GM18951 (cell line): Measurements from ENCODE around the gene GINS3.
"Not testable (repeated sequence)": the region's sequence is repeated elsewhere in the genome, so short reads cannot be mapped to it uniquely, and the experiment has no call there.

ENCODE experiments used
- POLR2A ChIP-seq: IDR thresholded peaks from 4 replicates; pipeline ENCODE4 v1.6.1; 2011; ENCODE audit warnings: mild to moderate bottlenecking; ENCODE audit not compliant: insufficient read length, insufficient read depth; ENCODE audit errors: extremely low read depth
- in situ Hi-C: fragments of 300-500 bp; cut with MboI; formaldehyde crosslinking; loops from one replicate; pipeline ENCODE4 v1.12.0; 2022; ENCODE audit warnings: low sequenced_read_pairs, mixed read lengths, inconsistent platforms; ENCODE audit not compliant: unreplicated experiment

The GINS3 gene

DNA sequence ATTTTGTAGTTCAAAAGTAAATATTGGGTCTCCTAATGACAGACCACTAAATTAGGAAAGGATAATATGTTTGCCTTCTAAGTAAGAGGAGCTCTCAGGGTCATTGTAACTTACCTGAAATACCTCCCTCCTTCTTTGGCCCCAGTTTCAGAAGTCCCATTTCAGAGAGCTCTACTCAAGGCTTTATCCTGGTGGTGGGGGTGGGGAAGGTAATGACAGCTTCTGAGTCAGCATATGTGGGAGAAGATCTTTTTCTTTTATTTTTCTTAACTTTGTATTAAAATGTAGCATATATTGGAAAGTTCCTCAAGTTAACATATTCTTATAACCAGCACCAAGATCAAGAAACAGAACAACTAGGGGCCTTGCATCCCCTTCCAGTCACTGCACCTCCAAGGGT lies 16.9 kb upstream of the GINS3 start:
- in situ Hi-C loops, result no loop called here
- no peak for TF ChIP-seq POLR2A

DNA sequence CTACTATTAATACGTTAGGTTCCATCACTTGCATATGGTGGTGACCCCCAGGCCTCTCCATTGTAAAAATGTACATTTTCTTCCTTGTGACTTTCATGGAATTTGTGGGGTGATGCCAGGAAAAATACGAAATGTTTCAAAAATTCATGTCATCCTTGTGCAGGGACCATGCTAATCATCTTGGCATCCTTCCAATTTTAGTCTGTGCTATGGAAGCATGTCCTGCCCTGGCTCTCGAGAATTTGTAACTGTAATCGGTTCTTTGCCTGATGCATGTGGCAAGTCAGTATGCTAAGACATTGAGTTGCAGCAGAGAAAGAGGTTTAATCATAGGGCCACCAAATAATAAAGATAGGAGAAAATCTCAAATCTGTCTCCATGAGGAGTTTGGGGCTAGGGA lies 14.3 kb upstream of the GINS3 start:
- in situ Hi-C loops, result no loop called here
- no peak for TF ChIP-seq POLR2A

DNA sequence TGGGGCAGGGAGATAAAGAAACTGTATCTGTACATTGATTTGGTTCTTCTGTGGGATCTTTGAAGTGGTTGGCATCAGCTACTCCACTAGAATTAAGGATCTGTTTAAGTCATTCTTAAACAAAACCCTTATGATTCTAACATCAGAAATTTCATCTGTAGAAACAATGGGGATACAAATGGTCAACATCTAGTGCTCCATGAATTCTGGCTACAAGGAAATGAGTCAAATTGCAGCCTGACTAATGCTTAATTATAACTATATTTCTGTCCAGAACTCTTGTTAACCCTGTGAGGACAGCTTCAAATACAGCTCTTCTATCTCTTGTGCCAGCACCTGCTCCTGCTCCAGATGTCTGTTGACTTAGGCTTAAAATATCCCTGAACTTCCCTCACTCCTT lies 13.9 kb upstream of the GINS3 start:
- in situ Hi-C loops, result no loop called here
- TF ChIP-seq POLR2A, result no peak

DNA sequence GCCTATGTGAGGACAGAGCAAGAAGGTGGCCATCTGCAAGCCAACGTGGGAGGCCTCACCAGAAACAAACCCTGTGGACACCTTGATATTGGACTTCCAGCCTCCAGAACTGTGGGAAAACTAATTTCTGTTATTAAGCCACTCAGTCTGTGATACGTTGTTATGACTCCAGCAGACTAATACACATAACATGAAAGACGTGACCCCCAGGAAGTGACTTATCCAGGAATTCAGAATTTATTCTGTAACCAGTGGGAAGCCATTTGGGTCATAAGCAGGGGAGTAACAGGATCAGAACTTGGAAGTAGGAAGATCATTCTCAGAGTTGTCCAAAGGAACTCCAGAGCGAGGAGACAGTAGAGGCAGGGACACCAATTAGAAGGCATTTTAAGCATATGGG lies 12.5 kb upstream of the GINS3 start:
- in situ Hi-C loops, result no loop called here
- no peak for TF ChIP-seq POLR2A

DNA sequence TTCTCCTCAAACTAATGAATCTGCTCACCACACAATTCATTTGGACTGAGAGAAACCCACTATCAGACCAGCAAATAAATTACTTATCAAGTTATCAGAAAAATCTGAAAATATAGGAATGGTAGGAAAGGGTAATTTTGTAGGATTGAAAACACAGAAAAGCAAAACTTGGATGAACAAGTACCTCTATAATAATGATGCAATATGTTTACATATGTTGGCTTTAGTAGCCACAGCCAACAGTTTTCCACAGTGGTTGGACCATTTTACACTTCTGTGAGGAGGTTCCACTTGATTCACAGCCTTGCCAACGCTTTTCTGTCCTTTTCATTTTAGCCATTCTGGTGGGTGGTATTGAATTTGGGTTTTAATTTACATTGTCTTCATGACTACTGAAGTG lies 10.6 kb upstream of the GINS3 start:
- in situ Hi-C loops, result no loop called here
- TF ChIP-seq POLR2A, result no peak

DNA sequence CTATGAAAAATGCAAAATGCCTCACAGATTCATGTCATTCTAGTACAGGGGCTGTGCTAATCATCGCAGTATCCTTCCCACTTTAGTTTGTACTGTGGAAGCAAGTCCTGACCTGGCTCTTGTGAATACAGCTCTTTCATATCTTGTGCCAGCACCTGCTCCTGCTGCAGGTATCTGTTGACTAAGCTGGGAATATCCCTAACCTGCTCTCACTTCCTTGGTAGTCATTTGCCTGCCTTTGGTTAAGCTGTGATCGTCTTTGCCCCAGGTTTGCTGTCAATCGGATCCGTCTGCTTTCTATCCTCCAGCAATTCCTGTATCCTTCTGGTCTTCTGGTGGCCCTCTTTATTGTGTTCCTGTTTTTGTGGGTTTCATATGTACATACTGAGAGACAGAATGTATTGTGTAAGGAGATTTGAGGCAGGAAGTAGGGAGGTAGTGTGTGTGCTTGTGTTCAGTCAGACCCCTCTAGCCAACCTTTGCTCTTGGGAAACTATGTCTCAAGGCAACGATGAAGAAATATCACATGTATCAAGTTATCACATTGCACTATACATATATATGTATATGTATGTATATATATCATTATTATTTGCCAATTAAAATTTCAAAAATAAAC lies 7.7 kb upstream of the GINS3 start:
- in situ Hi-C loops, result no loop called here
- no peak for TF ChIP-seq POLR2A

DNA sequence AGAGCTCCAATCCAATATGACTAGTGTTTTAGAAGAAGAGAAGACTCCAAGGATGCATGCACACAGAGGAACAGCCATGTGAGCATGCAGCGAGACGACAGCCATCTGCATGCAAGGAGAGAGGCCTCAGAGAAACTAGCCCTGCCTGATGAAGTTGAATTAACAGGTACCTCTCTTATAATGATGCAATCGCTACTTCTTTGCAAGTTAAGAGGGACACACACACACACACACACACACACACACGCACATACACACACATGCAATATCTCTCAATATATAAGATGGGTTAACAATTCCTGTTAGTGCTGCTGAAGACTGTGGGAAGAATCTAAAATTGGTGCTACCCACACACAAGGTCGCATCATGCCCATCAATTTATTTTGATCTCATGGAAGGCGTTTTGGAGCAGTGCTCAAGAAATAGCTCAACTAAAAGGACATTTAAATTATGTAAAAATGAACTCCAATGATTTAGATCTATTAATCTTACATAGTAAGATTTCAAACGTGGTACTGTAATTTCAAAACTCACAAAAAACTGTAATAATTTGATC lies 7.0 kb upstream of the GINS3 start:
- in situ Hi-C loops, result no loop called here
- no peak for TF ChIP-seq POLR2A

DNA sequence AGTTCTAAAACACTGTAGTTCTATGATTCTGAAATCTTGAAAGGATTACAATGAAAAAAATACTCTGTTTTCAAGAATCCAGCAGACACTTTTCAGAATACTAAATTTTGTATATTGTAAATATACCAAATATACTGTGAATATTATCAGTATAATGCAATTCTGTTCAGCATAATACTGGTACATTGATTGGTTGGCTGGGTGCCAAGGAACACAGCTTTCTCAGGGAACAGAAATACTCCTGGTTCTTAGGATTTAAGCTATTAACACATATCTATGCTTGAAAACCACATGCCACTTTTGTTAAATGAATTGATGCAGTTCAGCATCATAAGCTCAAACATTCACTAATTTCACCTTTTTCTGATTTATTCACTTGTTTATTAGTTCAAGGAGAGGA lies 2.5 kb upstream of the GINS3 start:
- no peak for TF ChIP-seq POLR2A
- in situ Hi-C loops, result no loop called here

DNA sequence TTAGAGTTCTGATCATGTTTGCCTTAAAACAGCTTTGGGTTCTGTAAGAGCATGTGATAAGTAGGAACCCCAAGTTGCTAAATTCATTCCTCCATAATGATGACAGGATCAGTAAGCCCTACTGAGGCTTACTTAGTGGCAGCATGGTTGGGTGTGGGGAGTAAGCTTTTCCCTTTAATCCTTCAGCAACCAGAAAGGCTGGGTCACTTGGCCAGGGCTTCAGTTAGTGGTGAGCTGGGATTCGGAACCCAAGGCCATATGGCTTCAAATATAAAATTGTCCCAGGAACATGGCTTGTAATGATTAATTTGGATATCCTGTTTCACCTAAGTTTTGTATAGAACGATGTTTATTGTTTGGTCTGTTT lies 850 bp downstream of the GINS3 start:
- in situ Hi-C loops, result no loop called here
- no peak for TF ChIP-seq POLR2A

DNA sequence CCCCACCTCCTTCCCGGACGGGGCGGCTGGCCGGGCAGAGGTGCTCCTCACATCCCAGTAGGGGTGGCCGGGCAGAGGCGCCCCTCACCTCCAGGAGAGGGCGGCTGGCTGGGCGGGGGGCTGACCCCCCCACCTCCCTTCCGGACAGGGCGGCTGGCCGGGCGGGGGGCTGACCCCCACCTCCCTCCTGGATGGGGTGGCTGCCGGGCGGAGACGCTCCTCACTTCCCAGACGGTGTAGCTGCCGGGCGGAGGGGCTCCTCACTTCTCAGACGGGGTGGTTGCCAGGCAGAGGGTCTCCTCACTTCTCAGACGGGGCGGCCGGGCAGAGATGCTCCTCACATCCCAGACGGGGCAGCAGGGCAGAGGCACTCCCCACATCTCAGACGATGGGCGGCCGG lies 4.6 kb downstream of the GINS3 start:
- in situ Hi-C loops, result not testable (repeated sequence)

DNA sequence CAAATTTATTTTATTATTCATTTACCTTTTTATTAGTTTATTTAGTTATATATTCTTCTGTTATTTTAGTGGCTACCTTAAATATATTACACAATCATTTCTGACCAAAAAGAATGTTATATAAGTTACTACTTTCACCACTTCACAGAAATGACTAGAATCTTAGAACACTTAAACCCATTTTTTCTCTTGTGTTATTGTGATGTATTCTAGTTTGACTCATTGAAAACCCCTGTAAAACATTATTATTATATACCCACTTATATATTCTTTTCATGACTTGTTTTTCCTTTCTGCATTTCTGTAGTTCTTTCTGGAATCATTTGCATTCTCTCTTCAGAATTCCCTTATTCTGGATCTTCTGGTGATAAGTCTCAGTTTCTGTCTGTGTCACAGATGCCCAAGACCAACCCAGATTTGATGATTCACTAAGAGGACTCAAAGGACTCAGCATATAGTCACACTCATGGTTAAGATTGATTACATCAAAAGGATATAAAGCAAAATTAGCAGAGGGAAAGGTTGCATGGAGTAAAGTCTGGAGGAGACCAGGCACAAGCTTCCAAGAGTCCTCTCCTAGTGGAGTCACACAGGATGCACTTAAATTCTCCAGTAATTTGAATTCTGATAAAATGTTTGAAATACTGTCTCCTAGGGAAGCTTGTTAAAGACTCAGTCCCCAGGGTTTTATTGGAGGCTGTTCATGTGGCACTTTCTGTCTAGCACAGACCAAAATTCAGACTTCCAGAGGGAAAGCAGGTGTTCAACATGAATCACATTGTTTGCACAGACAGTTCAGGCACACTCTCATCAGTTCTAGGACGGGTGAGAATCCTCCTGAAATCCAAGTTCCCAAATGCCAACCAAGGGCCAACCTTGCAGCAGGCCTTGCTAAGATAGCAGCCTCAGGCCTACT lies 7.7 kb downstream of the GINS3 start:
- in situ Hi-C loops, result no loop called here

DNA sequence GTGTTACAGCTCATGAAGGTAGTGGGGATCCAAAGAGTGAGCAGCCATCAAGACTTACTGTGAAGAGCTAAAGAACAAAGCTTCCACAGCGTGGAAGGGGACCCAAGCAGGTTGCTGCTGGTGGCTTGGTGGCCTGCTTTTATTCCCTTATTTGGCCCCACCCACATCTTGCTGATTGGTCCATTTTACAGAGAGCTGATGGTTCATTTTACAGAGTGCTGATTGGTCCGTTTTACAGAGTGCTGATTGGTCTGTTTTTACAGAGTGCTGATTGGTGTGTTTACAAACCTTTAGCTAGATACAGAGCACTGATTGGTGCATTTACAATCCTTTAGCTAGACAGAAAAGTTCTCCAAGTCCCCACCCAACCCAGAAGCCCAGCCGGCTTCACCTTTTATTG lies 9.0 kb downstream of the GINS3 start:
- in situ Hi-C loops, result not testable (repeated sequence)

More for the DNA sequence above, 7.7 kb downstream of the GINS3 start:
- TF ChIP-seq POLR2A, result no peak

DNA sequence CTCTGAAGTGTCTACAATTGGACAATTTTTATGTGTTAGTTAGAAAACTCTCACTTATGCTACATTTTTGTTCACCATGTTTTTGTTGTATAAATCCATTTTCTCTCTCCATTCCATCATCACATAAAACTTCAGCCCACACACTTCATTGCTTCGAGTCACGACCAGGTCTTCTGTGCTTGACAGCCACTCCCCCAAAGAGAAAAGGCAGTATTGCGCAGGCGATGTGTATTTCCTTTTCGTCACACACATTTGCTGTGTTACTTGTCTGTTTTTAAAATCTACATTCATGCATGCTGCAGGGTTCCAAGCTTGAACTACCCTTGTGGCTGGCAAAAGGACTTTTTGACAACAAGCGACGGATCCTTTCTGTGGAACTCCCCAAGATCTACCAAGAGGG lies 10.5 kb downstream of the GINS3 start:
- no peak for TF ChIP-seq POLR2A
- in situ Hi-C loops, result no loop called here

DNA sequence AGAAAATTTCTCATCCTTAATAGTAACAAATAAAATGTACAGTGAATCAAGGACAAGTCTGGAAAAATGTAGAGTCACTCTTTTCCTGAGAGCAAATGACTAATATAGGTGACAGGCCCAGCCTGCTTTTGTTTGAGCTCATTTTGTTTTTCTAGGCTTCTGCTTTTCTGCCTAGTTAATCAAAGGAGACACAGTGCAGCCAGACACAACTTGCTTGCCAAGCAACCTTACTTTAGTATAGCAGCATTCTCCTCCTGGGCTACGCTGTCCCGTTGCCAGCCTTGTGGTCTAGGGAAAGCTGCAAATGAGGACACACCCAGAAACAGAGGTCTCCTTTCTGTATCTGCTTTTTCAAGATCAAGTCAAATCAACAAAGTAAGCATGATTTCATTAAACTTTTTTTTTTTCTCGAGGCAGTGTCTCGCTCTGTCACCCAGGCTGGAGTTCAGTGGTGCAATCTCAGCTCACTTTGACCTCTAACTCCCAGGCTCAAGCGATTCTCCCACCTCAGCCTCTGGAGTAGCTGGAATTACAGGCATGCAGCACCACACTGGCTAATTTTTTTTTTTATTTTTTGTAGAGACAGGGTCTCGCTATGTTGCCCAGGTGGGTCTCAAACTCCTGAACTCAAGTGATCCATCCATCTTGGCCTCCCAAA lies 17.2 kb downstream of the GINS3 start:
- in situ Hi-C loops, result no loop called here

More for the DNA sequence above, 17.2 kb downstream of the GINS3 start:
- no peak for TF ChIP-seq POLR2A
